HuH-7 (cell line): ENCODE measurements around the gene CABP1.
A peak's percentile ranks its signal among the peaks of the same experiment; 100 is the strongest.
"Not testable (repeated sequence)": the region's sequence is repeated elsewhere in the genome, so short reads cannot be mapped to it uniquely, and the experiment has no call there.

Source experiments
- DNase-seq: peaks from one replicate; pipeline ENCODE4 v3.0.0; 2011; ENCODE audit warnings: low spot score

CABP1 gene

DNA sequence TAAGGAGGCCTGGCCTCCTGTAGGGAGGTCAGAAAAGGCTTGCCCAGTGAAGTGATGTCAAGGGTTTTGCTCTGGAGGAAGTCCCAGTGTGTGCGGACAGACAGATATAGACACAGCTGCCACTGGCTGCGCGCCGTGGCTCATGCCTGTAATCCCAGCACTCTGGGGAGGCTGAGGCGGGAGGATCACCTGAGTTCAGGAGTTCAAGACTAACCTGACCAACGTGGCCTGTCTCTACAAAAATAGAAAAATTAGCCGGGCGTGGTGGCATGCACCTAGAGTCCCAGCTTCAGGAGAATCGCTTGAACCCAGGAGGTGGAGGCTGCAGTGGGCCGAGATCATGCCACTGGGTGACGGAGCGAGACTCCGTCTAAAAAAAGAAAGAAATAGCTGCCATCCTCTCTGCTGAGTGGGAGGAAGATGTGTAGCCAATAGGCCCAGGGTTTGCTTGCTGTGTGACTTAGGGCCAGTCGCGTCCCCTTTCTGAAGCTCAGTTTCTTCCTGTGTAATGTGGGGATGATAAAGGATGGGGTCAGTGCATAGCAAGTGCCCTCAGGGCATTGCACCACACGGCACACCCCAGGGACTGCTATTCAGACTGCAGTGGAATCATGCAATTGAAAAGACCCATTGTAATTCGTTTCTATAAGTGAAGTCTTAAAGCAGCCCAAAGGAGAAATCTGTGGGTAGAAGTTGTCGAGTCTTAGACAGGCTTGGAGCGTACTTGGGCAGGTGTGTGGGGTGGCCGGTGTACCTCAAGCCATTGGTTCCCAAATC, 27.9 kb downstream of the CABP1 start:
- DNase-seq, result no peak

GRCh38 chr12:120668868-120669840, 28.7 kb downstream of the CABP1 start:
- no peak for DNase-seq

DNA sequence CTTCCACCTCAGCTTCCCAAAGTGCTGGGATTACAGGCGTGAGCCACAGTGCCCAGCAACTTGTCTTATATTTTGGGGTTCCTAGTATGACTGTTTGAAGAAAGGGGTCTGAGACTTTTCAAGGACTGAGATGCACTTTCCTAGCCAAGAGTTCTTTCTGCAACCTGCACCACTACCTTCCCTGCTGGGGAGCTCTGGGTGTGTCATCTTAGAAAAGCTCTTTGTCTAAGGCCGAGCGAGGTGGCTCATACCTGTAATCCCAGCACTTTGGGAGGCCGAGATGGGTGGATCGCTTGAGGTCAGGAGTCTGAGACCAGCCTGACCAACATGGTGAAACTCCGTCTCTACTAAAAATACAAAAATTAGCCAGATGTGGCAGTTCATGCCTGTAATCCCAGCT, 29.8 kb downstream of the CABP1 start:
- not testable (repeated sequence) for DNase-seq

DNA sequence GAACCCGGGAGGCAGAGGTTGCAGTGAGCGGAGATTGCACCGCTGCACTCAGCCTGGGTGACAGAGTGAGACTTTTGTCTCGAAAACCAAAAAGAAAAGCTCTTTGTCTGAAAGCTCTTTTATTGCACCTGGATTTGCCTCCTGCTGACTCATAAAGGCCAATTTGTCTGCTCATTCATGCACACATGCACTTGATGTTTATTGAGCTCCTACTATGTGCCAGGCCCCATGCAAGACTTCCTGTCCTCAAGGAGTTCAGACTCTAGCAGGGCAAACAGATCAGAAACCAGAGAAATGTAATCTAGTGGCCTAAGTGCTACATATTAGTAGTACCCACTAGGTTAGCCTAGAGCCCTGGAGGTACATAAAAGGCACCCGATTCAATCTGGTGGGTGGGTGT, 30.2 kb downstream of the CABP1 start:
- no peak for DNase-seq

- no peak for DNase-seq
These were observed 33.7 kb downstream of the CABP1 start for GRCh38 chr12:120674097-120674636.

GRCh38 chr12:120677765-120678473, 37.5 kb downstream of the CABP1 start:
- DNase-seq, result no peak

DNA sequence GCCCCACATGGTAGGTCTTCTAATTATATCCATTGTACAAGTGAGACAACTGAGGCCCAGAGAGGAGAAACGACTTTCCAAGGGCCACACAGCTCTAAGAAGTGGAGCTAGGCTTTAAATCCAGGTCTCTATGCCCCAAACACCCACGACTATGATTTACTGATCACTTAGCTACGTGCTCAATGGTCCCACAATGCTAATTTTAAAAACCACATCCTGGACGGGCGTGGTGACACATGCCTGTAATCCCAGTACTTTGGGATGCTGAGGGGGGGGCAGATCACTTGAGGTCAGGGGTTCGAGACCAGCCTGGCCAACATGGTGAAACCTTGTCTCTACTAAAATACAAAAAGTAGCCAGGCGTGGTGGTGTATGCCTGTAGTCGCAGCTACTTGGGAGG, 38.1 kb downstream of the CABP1 start:
- DNase-seq, result no peak

DNA sequence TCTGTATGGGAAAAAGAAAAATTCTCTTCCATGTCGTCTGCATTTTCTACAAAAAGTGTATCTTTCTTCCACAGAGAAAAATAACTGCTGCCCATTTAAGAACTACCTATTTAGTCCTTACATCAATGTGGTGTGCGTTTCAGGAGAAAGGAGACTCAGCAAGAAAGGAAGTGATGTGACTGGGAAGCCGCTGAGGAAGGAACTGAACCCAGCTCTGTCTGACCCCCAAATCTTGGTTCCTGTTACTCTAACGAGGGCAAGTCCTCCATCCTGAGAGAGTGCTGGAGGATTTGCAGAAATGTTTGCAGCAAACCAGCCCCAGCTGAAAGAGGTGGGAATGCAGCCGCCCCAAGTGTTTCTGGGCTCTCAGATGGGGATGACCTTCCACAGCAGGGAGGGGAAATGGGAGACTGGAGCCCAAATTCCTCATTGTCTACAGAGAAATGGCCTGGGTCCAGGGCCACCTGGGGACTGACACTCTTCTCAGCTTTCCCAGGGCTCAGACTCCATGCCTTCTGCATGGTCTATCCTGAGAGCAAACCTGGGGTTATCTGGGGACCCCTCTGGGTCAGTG, 39.8 kb downstream of the CABP1 start:
- no peak for DNase-seq

GRCh38 chr12:120684523-120684932, 44.1 kb downstream of the CABP1 start:
- DNase-seq, result no peak

DNA sequence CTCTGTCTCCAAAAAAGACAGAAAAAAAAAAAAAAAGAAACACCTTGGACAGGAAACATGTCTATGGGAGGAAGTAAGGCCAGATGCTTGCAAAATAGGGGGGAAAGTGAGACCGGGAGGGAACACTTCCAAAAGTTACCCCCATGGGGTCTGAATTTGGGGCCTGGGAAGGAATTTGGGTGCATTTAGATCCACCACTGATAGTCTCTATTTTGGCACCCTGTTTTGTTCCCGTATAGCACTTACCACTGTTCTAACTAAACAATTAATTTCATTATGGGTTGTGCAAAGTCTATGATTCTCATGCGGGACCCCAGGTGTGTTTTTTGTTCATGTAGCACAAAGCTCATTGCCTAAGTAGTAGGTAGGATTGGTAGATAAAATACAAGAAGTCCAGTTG, 45.1 kb downstream of the CABP1 start:
- DNase-seq, result no peak

DNA sequence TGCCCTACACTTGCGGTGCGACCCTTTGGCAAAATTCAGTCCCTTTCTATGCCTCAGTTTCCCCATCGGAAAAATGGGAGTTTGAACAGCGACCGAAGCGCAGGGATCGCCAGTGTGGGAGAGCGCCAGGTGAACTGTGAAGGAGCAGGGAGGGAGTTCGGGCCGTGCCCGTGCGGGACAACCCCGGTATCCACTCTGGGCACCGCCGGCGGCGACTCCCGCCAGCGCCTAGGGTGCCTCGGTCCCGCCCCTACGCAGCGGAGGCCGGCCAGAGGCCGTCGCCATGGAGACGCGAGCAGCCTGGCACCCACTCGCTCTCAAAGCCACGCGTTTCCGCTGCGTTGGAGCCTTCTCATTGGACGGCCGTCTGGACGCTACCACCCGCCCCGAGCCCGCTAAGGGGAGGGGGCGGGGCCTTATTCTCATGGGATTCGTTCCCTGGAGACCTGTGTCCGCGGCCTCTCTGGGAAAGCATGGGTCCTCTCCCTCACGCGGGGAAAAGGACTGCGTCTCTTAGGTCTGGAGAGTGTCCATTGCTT, 45.8 kb downstream of the CABP1 start:
- DNase-seq, result peak; percentile 81

- peak; percentile 98 for DNase-seq
These were observed 46.5 kb downstream of the CABP1 start, which contains the start of gene MLEC for GRCh38 chr12:120686690-120687577. Gene MLEC (plus strand): TSS chr12:120687149. CDS start chr12:120687297, 148 bp downstream.

DNA sequence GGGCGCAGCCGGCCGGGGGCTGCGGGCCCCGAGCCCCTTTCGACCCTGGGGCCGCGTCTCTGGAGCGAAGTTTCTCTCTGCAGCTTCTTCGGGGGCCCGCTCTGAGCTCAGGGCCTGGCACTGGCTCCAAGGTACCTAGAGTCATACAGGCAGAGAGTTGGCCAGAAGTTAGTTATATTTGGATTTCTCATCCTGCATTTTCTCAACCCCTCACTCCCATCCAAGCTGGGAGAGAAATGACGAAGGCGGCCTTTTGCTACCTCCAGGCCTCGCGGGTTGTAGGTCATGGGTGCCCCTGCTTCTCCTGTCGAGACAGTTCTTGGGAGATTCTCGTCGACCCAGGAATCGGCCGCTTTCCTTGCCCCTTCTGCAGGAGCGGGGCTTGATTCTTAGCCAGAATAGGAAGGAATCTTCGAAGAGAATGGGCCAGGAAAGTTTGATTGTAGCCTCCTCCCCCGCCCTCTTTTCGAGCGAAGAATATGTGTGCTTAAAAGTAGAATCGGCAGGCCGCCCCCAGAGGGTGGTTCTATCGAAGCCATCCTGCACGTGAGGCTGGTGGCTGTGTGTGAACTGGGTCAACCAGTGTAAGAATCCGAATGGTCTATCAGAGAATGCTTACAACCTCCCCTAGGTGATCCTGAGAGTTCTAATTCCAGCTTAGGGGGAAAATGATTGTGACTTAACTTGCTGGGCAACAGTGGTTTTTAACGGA, 47.3 kb downstream of the CABP1 start:
- DNase-seq, result no peak

DNA sequence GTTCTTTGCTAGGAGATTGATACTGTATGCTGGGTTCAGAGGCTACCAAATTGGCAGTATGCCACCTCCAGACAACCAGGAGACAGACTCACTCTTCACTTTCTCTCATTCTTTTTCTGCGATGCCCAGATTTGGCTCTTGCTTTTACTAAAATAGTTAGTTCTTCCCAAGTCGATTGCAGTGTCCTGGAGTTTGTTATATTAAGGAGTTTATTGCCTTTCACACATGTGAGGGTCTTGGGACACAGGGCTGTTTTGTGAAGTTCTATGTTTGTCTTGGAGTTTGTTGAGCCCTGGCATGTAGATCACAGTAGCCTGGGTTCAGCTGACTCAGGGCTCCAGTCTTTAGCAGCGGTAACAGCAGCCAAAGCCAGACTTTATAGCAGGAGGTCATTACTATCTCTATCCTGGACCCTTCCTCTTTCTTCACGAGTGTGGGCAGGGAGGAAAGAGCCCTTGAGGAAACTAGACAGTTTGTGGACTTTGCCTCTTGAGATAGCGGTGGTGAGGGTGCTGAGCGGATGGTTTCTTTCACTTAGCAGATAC, 48.2 kb downstream of the CABP1 start:
- DNase-seq, result no peak

GRCh38 chr12:120689397-120690082, 49.1 kb downstream of the CABP1 start:
- DNase-seq, result no peak

DNA sequence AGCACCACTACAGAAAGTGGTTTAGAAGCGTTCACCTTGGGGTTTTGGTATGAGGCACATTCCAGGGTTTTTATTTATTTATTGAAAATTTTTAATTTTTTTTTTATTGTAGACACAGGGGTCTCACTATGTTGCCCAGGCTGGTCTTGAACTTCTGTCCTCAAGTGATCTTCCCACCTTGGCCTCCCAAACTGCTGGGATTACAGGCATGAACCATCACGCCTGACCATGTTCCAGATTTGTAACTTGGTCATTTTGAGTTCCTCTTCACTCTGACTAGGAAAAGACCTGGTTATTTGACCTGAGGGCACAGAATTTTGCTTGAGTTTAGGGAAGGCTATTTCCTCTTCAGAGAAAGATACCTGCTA, 49.6 kb downstream of the CABP1 start:
- no peak for DNase-seq

DNA sequence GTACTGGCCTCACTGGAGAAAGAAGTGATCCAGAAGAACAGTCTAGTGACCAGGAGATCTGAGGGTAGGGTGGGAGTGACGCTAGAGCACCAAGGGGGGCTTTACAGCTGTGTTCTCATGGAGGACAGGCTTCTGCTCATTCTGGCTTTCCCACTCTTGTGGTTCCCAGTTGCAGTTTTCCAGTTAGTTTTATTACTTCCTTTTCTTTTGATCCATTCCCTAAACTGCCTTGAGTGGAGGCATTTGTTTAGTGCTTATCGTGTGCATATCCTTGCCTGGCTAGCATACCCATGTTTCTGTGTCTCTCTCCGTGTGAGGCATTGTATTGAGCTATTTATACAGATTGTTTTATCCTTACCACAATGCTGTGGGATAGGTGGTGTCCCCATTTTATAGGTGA, 50.6 kb downstream of the CABP1 start:
- no peak for DNase-seq

DNA sequence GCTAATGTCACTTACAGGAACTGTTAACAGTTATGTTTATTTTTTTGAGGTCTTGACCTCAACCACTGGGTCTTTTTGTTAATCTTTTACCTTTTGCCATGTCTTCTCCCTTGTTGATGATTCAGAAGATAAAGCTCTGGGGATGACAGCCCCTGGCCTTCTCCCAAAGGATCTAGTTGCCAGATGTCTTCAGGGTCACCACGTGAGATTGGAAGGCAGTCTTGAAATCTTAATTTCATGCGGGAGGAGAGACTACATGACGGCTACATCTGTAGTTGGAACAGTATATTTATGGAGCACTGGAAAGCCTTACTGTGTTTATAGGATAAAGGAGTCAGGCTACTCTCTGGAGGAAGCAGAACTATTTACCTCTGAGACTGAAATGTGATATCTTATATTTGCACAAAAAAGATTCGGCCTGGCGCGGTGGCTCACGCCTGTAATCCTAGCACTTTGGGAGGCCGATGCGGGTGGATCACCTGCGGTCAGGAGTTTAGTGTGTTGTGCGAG, 52.2 kb downstream of the CABP1 start:
- DNase-seq, result no peak

GRCh38 chr12:120693848-120694247, 53.4 kb downstream of the CABP1 start:
- DNase-seq, result no peak
